B cell (primary cell): ENCODE measurements around the gene DNAJC3.

Experiments
- CTCF ChIP-seq: fragments of 200-600 bp; IDR thresholded peaks from one replicate; pipeline ENCODE4 v1.8.0; 2022; ENCODE audit warnings: antibody characterized with exemption, mild to moderate bottlenecking
- EZH2 ChIP-seq: IDR thresholded peaks from 2 replicates; pipeline ENCODE4 v1.6.1; 2012; ENCODE audit warnings: borderline replicate concordance, low read depth, mild to moderate bottlenecking, moderate library complexity, low read length; ENCODE audit not compliant: insufficient read depth, poor library complexity, severe bottlenecking

DNA sequence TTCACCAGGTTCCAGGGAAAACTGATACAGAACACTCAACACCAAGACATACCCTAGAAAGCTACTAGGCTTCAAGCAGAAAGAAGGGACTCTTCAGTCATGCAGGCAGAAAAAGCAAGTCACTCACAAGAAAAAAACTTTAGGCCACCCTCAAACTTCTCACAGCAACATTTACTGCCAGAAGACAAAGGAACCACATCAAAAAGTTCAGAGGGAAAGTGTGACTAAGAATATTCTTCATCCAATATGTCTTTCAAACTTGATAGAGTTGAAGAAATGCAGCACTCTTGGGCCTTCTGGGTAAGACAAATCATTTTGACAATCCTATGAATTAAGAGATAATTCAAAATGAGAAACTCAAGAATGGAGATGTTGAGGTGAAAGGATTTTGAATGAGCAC lies 40.1 kb upstream of the DNAJC3 start:
- TF ChIP-seq EZH2 (no peak), CTCF (no peak)
